HL-60 (cell line): ENCODE measurements around the gene B3GNT3.

Experiments used
- DNase-seq, 2 experiments: peaks; one replicate each; pipeline ENCODE4 v3.0.0-alpha.2; 2010 to 2020; ENCODE audit warnings: low read depth in 1 of 2, low spot score in 1 of 2
- H3K27ac ChIP-seq: fragments of 250-450 bp; sonication (Bioruptor Pico); replicated peaks from 2 replicates; pipeline ENCODE4 v1.5.1; 2020; ENCODE audit warnings: mild to moderate bottlenecking, moderate library complexity
- H3K27me3 ChIP-seq: fragments of 250-450 bp; sonication (Bioruptor Pico); 2 replicates; pipeline ENCODE4 v1.5.1; 2021; ENCODE audit warnings: mild to moderate bottlenecking, moderate library complexity; ENCODE audit not compliant: insufficient read depth, poor library complexity, severe bottlenecking
- H3K4me3 ChIP-seq: replicated peaks from 2 replicates; pipeline ENCODE4 v1.5.1; 2011; ENCODE audit warnings: mild to moderate bottlenecking, control low read depth, low read length; ENCODE audit not compliant: insufficient read depth
- GABPA ChIP-seq: IDR thresholded peaks from 2 replicates; pipeline ENCODE4 v1.6.1; 2012; ENCODE audit warnings: low read depth
- POLR2AphosphoS5 ChIP-seq: IDR thresholded peaks from 2 replicates; pipeline ENCODE4 v1.6.1; 2012; ENCODE audit warnings: low read depth
- SPI1 ChIP-seq: IDR thresholded peaks from 2 replicates; pipeline ENCODE4 v1.6.1; 2012; ENCODE audit warnings: low read depth, mild to moderate bottlenecking, borderline replicate concordance
- TF ChIP-seq, protein P1 (sequence below): IDR thresholded peaks from one replicate; pipeline ENCODE4 v1.5.1; 2011; ENCODE audit warnings: low read length, control low read depth, inconsistent platforms; ENCODE audit not compliant: insufficient read depth
- TF ChIP-seq, protein P2 (sequence below): IDR thresholded peaks from 2 replicates; pipeline ENCODE4 v1.6.1; 2012; ENCODE audit warnings: low read depth; ENCODE audit not compliant: insufficient replicate concordance

The B3GNT3 gene

DNA sequence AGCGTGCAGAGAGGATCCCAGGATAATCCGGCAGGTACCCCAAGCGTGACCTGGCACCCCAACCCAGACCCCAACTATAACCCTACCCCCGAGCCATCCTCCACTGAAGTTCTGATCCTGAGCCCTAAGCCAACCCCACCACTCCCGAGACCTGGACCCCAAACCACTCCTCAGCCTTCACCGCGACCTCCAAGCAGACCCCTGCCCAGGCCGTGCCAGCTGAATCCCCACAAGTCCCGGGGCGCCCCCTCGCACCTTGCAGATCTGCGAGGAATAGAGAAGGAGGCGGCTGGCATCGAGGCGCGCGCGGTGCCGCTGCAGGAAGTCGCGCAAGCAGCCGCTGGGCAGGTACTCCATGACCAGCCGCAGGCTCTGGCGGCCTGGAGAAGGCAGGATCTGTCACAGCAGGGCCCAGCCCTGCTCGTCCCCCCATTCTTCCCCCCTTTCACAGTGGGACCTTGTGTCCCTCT lies 36.5 kb downstream of the B3GNT3 start:
- H3K27me3 ChIP-seq: no peaks in the 10 kb centered on the region

DNA sequence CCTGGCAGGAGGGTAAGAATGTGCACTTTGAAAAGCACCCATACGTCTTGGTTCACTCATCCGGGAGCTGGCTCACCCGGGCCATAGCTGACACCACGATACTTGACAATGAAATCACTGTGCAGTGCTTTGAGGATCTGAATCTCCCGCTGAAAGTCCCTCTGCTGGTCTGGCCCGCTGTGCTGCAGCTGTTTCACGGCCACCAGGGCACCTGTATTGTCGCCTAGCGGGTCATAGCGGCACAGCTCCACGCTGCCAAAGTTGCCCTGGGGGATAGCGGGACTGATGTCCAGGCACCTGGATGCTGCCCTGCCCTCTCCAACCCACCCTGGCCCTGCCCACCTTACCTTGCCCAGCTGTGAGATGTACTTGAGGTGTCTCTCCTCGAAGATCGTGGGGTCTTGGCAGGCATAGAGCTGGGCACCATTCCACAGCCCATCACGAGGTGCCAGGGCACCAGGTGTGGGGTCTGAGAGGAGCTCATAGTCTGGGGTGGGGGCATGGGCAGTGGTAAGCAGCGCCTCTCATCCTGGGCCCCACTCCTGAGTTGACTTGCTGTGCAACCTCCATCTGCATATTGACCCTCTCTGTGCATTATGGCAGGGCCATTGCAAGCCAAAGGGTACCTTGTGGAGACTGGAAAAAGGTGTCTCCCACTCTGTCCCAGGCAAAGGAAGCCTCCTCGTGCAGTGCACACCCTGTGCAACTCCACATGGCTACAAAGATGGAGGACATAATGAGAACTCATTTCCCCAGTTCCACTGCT lies 37.7 kb downstream of the B3GNT3 start:
- no peaks in the 10 kb centered on the region for H3K27me3 ChIP-seq
- H3K27ac ChIP-seq: no peak overlapping the region
- DNase-seq: no peak
- H3K4me3 ChIP-seq: no peak overlapping the region
- TF ChIP-seq SPI1 (no peak), GABPA (no peak), POLR2AphosphoS5 (no peak)
- TF ChIP-seq, protein P1, sequence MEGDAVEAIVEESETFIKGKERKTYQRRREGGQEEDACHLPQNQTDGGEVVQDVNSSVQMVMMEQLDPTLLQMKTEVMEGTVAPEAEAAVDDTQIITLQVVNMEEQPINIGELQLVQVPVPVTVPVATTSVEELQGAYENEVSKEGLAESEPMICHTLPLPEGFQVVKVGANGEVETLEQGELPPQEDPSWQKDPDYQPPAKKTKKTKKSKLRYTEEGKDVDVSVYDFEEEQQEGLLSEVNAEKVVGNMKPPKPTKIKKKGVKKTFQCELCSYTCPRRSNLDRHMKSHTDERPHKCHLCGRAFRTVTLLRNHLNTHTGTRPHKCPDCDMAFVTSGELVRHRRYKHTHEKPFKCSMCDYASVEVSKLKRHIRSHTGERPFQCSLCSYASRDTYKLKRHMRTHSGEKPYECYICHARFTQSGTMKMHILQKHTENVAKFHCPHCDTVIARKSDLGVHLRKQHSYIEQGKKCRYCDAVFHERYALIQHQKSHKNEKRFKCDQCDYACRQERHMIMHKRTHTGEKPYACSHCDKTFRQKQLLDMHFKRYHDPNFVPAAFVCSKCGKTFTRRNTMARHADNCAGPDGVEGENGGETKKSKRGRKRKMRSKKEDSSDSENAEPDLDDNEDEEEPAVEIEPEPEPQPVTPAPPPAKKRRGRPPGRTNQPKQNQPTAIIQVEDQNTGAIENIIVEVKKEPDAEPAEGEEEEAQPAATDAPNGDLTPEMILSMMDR: no peak
- TF ChIP-seq, protein P2, sequence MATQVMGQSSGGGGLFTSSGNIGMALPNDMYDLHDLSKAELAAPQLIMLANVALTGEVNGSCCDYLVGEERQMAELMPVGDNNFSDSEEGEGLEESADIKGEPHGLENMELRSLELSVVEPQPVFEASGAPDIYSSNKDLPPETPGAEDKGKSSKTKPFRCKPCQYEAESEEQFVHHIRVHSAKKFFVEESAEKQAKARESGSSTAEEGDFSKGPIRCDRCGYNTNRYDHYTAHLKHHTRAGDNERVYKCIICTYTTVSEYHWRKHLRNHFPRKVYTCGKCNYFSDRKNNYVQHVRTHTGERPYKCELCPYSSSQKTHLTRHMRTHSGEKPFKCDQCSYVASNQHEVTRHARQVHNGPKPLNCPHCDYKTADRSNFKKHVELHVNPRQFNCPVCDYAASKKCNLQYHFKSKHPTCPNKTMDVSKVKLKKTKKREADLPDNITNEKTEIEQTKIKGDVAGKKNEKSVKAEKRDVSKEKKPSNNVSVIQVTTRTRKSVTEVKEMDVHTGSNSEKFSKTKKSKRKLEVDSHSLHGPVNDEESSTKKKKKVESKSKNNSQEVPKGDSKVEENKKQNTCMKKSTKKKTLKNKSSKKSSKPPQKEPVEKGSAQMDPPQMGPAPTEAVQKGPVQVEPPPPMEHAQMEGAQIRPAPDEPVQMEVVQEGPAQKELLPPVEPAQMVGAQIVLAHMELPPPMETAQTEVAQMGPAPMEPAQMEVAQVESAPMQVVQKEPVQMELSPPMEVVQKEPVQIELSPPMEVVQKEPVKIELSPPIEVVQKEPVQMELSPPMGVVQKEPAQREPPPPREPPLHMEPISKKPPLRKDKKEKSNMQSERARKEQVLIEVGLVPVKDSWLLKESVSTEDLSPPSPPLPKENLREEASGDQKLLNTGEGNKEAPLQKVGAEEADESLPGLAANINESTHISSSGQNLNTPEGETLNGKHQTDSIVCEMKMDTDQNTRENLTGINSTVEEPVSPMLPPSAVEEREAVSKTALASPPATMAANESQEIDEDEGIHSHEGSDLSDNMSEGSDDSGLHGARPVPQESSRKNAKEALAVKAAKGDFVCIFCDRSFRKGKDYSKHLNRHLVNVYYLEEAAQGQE: no peak

More for the DNA sequence above, 36.5 kb downstream of the B3GNT3 start:
- TF ChIP-seq GABPA: no peak
- TF ChIP-seq, protein P1: no peak
- TF ChIP-seq, protein P2: no peak
- no peak for TF ChIP-seq POLR2AphosphoS5
- no peak for TF ChIP-seq SPI1
- H3K27ac ChIP-seq: no peak overlapping the region
- H3K4me3 ChIP-seq: no peak overlapping the region
- no peak for DNase-seq

DNA sequence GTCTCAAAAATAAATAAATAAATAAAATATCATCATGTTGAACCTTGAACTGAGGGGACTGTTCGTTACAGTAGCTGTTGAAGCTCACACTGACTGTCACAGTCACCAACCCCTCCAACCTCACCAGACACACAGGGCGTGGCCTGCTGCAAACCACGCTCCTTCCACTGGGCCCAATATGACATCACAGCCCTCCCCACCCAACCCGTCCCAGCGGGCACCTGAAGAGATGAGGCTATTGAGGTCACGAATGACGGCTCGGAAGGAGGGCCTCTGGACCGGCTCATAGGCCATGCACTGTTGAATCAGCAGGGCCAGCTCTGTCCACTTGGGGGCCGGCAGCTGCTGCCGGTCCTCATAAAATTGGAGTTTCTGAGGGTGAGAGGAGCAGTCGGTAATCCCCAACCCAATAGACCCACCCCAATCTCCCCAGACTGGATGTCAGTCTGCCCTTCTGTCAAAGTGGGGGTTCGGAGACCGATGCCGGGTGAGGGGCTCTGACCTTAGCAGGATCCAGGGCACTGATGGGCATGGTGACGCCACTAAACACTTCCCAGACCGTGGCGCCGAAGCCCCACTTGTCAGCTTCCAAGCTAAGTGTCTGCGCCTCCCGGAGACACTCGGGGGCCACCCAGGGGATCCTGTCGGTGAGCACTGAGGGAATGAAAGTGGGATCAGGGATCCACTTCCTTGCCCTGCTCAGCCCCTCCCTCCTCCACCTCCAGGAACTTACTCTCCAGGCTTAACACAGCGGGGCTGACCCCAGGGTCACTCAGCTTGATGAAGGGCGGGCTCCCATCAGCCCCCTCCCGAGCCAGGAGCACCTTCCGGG lies 39.6 kb downstream of the B3GNT3 start:
- no peak overlapping the region for H3K4me3 ChIP-seq
- H3K27ac ChIP-seq: no peak overlapping the region
- TF ChIP-seq SPI1: no peak
- TF ChIP-seq, protein P2: no peak
- no peak for TF ChIP-seq GABPA
- TF ChIP-seq POLR2AphosphoS5: no peak
- TF ChIP-seq, protein P1: no peak
- DNase-seq: no peak
- no peaks in the 10 kb centered on the region for H3K27me3 ChIP-seq
